NCI-H748 treated with DMSO at 0.1 percent for 48 hours (cell line): ENCODE data around the gene VWF.

Experiments
- DNase-seq: peaks from one replicate; lab custom pipeline; 2025; lab: John Stamatoyannopoulos, UW

VWF gene

GRCh38 chr12:5910790-5911548 lies 213.5 kb downstream of the VWF start:
- DNase-seq: no peak

- no peak for DNase-seq
These were observed 214.9 kb downstream of the VWF start for GRCh38 chr12:5909560-5909959.

- DNase-seq: no peak
These were observed 216.2 kb downstream of the VWF start for GRCh38 chr12:5908251-5908650.

- no peak for DNase-seq
These were observed 216.7 kb downstream of the VWF start for GRCh38 chr12:5907807-5908206.

- no peak for DNase-seq
These were observed 218.7 kb downstream of the VWF start for GRCh38 chr12:5905757-5906156.

- DNase-seq: no peak
These were observed 219.5 kb downstream of the VWF start for GRCh38 chr12:5904969-5905368.

GRCh38 chr12:5904441-5904840 lies 220.0 kb downstream of the VWF start:
- DNase-seq: no peak

GRCh38 chr12:5902736-5903135 lies 221.7 kb downstream of the VWF start:
- no peak for DNase-seq

GRCh38 chr12:5901416-5901815 lies 223.1 kb downstream of the VWF start:
- DNase-seq: no peak

GRCh38 chr12:5900533-5901205 lies 223.8 kb downstream of the VWF start:
- no peak for DNase-seq

GRCh38 chr12:5900076-5900475 lies 224.4 kb downstream of the VWF start:
- DNase-seq: no peak

GRCh38 chr12:5899675-5900074 lies 224.8 kb downstream of the VWF start:
- no peak for DNase-seq

- no peak for DNase-seq
These were observed 225.6 kb downstream of the VWF start for GRCh38 chr12:5898874-5899273.
